HG03558 (cell line): ENCODE data around the gene DCHS1.

Experiments
- ATAC-seq: cut with Tn5 transposase; IDR thresholded peaks from one replicate; pipeline ENCODE4 v1.9.1; 2021; ENCODE audit warnings: moderate number of reproducible peaks; ENCODE audit not compliant: unreplicated experiment; ENCODE audit errors: extremely low read depth

Gene DCHS1

GRCh38 chr11:6630632-6631291, 24.8 kb downstream of the DCHS1 start:
- no peak for ATAC-seq

DNA sequence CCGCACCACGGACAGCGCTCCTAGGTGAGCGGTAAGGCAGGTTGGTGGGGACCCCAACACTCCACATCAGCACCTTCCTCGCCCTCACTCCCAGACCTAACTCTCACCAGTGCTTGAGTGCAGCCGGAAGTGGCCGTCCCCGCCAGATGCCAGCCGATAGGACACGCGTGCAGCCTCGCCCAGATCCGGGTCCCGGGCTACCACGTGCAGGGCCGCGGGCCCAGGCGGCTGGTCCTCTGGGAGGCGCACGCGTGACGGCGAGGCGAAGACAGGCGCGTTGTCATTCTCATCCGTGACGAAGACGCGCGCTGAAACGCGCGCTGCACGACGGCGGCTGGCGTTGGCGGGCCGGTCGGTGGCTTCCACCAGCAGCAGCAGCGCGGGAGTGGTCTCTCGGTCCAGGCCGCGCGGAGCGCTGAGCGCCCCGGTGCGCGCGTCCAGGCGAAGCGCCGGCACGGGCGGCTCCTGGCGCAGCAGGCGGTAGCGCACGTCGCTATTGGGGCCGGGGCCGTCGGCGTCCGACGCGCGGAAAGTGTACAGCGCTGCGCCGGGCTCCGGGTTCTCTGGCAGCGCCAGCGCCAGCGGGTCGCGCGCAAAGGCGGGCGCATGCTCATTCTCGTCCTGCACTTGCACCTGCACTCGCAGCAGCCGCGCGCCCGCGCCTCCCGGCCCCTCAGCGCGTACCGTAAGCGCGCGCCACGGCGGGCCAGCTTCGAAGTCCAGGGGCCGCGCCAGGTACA, 25.5 kb downstream of the DCHS1 start:
- ATAC-seq, result no peak

DNA sequence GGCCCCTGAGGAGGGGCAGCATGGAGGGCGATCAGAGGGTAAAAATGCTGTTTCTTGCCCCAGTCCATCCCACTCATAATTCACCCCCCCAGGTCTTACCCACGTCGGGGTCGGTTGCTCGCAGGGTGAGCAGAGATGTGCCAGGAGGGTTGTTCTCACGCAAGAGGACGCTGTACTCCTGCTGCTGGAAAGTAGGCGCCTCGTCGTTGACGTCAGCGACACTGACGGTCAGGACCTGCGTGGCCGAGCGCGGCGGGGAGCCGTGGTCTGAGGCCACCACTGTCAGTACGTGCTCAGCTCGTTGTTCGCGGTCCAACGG, 26.1 kb downstream of the DCHS1 start:
- no peak for ATAC-seq

DNA sequence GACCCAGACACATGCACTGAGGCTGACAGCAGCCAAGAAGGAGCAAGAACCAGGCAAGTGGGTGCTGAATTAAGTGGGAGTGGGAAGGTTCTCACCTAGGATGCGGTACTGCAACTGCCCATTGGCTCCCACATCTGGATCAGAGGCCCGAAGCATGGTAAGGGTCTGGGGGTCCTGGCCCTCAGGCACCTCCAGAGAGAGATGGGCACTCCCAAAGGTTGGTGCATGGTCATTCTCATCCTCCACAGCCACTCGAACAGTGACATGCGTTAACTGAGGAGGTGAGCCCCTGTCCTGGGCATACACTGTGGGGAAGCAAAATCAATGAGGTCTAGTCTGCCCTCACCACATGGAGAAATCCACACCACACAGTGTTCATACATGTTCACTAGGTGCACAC, 27.1 kb downstream of the DCHS1 start:
- ATAC-seq, result no peak

GRCh38 chr11:6627762-6628241, 27.8 kb downstream of the DCHS1 start:
- ATAC-seq, result peak; percentile 78

- no peak for ATAC-seq
Observed at GRCh38 chr11:6626971-6627761, 28.4 kb downstream of the DCHS1 start.

DNA sequence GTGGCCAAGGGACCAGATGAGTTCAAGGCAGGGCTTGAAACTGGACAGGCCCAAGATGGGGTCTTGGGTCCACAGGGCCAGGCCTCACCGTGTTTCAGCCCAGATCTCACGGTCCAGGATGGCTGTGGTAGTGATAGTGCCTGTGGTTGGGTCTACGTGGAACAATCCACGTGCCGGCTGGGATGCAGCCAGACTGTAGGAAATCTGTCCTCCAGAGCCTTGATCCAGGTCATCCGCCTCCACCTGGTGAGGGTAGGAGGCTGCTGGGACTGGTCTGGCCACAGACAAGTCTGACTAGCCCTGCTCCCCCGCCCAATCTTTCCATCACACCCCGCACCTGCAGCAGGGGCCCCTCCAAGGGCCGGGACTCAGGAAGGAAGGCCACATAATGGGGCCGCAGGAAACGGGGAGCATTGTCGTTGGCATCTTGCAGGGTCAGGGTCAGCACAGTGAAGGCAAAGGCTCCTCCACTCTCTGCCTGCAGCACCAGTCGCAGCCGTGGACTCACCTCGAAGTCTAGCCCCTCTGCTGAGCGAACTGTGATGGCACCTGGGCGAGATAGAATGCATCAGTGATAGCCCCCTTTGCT, 29.7 kb downstream of the DCHS1 start:
- no peak for ATAC-seq

DNA sequence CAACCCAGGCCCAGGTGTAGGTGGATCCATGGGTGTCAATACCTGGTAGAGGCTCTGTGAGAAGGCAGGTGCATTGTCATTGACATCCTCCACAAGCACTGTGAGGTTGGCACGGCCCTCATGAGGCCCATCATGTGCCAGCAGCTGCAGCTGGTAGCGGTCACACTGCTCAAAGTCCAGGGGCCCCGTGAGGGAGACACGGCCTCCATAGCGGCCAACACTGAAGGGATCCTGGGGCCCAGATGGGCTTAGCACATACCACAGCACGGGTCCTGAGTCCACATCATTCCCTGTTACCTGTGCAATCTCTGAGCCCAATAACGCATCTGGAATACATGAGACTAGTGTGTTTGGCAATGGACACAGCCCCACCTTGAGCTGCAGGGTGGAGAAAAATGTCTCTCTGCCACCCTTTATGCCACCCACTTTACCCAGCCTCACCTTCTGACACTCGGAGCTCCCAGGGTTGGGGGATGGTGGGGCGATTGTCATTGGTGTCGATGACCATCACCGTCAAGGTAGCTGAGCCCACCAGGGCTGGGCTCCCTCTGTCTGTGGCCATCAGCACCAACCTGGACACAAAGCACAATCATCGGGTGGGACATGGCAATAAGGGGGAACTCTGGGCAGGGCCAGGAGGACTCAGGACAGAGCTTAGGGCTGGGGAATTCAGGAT, 30.3 kb downstream of the DCHS1 start:
- no peak for ATAC-seq

GRCh38 chr11:6623391-6624363, 31.9 kb downstream of the DCHS1 start:
- no peak for ATAC-seq

DNA sequence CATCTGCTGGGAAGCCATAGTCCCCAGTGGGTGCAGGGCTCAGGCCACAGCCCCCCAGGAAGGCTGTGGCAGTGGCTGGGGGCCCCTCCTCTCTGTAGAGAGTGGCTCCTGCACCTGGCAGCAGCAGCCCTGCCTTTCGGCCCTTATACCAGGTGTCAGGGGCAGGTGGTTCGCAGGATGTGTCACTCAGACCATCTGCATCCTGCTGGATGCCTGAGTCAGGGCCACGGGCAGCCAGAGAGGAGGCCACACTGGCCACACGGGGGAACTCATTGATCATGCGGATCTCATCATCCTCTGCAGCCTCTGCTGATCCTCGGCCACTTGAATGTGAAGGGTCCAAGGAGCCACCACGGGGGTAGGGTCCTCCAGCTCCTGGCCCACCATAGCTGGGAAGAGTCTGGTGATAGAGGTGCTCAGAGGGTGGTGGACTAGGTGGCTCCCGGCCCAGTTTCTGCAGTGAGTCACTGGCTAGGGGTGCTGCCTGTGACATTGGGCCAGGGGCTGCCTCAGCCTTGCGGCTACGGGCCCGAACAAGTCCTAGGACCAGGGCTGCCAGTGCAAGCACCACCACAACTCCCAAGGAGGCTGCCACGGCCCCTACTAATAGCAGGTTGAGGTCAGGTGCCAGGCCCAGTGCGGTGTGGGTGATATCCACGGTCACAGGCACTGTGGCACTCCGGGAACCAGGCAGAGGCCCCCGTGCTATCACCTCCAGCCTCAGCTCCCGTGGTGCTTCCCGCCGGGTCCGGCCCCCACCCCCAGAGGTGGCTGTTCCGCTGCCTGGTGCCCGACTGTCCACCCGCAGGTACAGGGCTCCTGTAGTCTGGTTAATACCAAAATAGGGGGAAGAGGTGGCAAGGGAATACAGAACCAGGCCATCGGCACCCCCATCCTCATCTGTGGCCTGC, 33.1 kb downstream of the DCHS1 start:
- no peak for ATAC-seq

GRCh38 chr11:6621711-6622211, 33.8 kb downstream of the DCHS1 start:
- no peak for ATAC-seq

DNA sequence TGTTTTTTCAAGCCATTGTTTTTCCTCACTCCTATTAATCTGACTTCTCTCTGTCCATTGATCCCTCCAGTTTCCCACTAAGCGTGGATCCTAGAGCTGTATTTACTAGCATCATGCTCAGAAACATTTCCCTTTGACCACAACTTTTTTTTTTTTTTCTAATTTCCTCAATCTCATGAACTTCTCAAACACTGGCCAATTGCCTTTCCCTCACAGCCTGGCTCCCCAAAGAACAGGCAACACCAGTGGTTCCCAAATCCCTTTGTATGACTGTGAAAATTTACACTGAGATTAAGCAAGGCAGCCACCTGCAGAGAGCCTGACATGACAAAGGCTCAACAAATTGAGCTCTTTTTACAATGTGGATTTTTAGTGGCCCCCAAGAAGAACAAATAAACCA, 35.0 kb downstream of the DCHS1 start:
- ATAC-seq, result no peak

- peak; percentile 97 for ATAC-seq
Observed at GRCh38 chr11:6619004-6619745, 36.4 kb downstream of the DCHS1 start, which contains the start of gene TPP1. TPP1 (minus strand) TSS chr11:6619422; CDS start chr11:6619400, 22 bp downstream.

DNA sequence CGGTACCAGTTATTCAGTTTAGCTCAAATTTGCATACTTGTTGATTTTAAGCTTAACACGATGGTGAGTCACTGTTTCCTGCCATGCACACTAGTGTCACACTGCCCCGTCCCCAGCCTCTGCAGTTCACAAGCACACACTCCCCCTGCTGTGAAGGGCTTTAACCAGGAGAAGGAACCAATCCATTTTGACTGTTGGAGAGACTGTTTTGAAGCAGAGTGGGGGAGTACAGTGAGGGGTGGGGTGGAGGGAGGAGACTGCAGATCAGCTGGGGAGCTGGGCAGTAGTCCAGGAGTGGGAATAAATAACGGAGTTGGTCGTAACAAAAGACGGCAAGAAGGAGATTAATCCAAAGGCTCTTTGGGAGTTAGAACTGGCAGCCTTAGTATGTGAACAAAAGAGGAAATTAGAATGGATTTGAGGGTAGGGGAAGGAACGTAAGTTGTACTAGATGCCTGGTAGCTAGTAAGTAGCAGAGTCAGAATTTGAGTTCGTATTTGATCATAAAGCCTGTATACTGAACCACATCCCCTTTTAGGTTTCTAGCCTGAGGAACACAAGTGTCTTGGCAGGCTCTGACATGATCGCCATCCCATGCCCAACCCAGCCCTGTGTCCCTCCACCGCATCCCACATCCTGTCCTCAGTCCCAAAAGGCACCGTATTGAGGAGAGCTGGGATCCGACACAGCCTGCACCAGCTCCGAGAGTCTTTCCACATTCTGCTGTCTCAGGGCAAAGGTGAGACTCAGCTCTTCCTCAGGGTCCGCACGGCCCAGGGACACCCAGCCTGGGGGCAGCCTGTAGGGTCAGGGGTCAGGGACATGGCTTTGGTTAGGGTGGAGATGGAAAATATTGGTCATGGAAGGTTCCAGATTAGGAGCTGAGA, 37.2 kb downstream of the DCHS1 start:
- ATAC-seq, result no peak

GRCh38 chr11:6617315-6617781, 38.3 kb downstream of the DCHS1 start:
- no peak for ATAC-seq

DNA sequence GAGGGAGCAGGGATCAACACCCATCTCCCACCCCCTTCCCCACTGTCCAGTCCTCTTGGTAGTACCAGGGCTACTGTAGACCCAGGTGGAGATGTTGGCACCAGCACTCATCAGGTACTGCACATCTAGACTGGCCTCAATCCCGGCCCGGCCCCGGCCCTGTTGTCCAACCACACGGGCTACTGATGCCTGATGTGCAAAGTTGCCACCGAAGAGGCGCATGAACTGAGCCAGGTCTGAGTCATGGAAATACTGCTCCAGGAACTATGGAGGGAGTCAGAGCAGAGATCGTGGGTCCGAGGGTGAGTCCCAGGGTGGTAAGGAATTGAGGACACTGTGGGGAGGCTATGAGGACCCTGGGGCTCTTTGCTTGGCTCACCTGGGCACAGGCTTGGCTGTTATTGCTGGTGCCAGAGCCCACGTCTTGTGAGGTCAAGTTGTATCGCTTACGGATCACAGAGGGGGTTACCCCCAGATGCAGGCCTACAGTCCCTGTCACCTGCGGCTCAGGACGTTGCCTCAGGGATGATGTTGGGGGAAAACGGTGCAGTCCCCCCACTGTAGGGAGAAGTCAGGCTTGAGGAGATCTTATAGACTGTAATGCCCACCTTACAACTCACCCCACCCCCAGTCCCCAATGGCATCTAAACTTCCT, 38.9 kb downstream of the DCHS1 start:
- no peak for ATAC-seq
